Stimulated activated CD8-positive, alpha-beta memory T cell treated with anti-CD3 and anti-CD28 coated beads, Interleukin-15, amount 100 ng/mL, for 24 hours (primary cell): ENCODE measurements around the gene PHF21A.

Experiments
- DNase-seq: peaks from one replicate; pipeline ENCODE4 v3.0.0-alpha.2; 2020; ENCODE audit warnings: low read depth

The PHF21A gene

DNA sequence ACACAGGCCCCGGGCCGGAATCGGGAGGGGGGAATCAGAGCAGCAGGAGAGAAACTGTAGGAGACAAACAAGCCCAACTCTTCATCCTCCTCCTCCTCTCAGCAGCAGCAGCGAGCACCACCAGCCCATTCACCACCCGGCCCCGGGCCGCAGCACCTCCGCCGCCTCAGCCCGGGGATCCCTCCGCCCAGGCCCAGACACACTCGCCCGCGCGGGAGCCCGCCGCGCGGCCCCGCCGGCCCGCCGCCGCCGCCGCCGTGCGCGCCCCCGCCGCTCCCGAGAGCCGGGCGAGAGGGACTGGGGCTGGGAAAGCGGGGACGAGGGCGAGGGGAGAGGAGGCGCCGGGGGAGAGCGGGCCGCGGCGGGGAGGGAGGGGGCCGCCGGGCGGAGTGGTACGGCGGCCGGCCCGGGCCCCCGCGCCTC, at the start of gene PHF21A:
TSS of gene PHF21A (minus strand) at position 154 of the 423 bp plus-strand sequence. CDS start 37,235 bp downstream, outside the sequence.
- peak; percentile 69 for DNase-seq

DNA sequence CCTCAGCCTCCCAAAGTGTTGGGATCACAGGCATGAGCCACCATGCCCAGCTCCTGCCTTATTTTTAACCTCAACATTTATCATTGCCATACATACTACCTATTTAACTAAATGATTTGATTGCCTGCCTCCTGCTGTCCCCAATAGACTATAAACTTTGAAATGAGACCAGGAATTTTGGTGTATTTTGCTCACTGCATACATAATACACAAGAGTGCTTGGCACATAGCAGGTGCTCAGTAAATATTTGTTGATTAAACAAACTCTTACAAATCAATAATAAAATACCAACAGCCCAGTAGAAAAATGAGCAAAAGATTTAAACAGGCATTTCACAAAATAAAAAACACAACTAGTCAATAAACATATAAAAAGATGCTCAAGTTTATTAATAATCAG, 49.5 kb upstream of the PHF21A start:
- DNase-seq = no peak

DNA sequence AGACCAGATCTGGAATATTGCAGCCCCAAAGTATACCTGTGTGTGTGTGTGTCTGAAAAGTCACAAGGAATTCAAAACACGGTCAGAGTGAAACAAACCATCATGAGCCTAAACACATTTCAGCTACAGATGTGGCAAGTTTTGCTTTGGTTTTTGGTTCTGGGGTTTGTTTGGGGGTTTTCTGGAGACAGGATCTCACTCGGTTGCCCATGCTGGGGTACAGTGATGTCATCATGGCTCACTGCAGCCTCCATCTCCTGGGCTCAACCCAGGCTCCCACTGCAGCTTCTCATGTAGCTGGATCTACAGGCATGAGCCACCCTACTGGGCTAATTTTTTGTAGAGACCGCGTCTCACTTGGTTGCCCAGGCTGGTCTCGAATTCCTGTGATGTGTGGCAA, 41.4 kb upstream of the PHF21A start:
- DNase-seq = no peak

DNA sequence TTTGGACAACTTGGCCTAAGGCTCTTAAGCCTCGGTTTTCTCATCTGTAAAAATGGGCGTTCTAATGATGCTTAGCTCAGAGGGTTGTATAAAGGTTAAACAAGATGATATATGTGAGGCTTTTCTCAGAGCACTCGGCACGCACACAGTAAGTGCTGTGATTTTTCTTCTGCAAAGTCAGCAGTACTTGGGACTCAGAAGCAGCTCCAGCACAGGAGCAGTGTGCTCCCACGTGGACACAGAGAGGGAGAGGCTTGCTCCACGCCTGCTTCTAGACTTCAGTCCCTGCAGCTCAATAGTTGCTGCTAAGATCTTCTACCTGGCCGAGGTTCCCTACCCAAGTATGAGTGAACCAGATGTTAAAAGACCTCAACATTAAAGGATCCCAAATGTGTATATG, 39.9 kb upstream of the PHF21A start:
- no peak for DNase-seq

DNA sequence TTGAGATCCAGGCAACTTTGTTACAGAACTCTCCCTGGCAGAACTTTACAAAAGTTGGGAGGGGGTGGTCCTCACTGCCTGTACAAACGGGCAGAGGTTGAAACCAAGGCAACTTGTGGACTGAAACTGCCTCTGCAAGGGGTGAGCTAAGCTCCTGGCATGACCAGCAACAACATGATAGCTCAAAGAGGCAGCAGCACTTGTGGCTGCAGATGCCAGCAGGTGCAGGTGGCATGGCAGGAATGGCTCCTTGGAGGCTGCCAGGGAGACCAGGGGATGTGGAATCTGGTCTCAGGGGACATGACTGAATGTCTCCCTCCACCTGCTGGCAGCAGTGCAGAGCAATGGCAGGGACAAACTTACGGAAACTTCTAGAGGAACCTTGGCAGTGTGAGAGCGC, 38.8 kb upstream of the PHF21A start:
- DNase-seq = no peak

DNA sequence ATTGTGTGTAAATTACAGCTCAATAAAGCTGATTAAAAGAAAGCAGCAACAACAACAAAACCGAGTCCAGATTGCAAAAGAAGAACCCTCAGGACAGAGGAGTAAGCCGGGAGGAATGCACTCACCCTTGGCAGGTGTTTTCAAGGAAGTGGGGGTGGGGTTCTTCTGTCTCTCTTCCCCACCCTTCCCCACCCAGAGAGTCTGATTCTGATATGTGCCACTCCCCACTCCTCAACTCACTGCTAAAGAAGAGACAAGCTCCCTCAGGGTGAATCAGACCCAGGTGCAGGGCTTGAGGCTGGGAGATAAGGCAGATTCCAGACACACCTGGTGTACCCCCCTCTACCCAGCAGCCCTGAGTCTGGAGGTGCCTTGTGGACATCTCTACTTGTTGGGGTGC, 38.4 kb upstream of the PHF21A start:
- DNase-seq = no peak

DNA sequence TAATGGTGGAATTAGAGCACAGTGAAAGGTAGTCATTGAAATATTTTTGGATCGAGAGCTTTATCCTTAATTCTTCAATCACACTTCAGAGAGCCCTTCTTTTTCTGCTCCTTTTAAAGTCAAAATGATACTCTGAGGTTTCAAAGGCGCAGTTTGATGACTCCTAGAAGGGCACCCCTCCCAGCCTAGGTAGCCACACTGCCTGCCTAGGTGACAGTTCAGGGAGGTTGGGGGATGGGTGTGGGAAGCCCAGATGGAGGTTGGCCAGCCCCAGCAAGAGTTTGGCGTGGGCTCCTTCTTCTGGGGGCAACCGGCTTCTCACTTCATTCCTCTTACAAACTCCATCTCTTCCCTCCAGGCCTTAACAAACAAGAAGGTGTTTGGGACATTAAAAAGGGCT, 28.6 kb upstream of the PHF21A start:
- no peak for DNase-seq

DNA sequence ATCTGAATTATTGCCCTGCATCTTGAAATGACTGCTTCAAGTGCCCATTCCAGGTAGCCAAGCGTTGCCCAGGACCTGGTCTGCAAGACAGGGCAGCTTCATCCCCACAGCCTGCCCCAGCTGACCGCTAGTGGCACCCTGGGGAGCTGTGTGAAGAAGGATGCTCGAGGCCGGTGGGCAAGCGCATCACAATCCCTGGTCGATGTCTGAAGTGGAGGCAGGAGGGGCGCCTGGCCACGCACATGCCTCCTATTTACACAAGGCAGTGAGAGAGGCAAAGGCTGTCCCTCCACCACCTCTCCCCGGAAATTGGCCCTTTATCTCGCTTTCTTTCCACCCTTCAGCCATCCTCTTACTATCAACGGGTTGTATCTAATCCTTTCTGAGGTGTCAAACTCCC, 28.1 kb upstream of the PHF21A start:
- DNase-seq = no peak

DNA sequence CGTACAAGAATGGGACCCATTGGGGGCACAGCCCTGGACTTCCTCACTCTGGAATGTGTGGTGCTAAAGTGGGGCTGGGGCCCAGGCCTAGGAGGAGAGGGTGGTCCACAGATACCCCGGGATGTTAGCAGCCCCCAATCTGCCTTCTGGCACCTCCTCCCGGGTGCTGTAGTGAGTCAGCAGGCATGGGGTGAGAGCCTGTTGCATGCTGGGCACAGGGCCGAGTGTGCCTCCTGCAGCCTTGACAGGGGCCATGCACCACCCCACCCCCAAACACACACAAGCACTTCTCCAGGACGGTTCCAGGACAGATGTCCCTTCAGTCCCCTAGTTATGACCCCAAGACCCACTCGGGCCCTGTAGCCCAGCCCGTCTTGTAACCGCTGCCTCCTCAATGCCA, 23.5 kb upstream of the PHF21A start:
- DNase-seq = no peak

DNA sequence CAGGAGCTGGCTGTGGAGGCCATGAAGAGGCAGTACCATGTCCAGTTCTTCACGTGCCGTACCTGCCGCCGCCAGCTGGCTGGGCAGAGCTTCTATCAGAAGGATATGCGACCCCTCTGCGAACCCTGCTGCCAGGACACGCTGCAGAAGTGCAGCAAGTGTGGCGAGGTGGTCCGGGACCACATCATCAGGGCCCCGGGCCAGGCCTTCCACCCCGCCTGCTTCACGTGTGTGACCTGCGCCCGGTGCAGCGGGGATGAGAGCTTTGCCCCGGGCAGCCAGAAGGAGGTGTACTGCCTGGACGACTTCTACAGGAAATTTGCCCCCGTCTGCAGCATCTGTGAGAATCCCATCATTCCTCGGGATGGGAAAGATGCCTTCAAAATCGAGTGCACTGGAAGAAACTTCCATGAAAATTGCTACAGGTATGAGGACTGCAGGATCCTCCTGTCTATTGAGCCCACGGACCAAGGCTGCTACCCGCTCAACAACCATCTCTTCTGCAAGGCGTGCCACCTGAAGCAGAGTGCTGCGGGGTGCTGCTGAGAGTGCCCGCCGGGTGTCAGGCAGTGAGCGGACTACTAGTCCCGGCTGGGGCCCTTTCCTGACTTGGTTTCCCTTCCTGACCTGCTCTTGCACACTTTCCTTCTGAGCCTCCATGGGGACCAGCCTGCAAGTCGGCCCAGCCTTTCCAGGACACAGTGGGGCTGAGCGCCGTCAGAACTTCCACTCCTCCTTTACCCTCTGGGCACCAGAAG, 22.0 kb upstream of the PHF21A start:
- DNase-seq = no peak

DNA sequence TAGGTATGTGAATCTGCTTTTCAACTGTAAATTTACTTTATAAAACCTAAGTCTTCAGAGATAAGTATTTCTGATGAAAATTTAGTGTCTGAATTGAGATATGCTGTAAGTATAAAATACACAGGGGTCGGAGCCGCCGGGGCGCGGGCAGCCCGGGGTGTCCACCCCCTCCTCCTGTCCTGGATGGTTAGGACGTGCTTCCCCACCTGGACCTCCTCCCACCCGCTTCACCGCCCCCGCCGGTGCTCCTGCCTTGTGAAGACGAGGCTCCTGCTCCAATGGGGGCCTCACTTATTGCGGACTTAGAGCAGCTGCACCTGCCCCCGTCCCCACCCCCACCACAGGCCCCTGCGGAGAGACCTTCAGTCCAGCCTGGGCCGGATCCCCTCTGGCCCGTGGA, 21.3 kb upstream of the PHF21A start:
- no peak for DNase-seq

DNA sequence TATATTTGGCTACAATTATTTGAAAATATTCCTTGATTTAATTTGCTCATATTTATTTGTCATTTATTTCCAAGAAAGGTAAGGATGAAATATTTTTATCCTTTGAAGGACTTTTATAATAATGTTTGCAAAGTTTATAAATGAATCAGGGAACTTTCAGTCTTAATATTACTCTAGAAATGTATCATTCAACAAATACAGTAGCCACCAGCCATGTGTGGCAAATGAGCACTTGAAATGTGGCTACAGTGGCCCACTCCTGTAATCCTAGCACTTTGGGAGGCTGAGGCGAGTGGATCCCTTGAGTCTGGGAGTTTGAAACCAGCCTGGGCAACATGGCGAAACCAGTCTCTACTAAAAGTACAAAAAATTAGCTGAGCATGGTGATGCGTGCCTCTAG, 20.3 kb upstream of the PHF21A start:
- DNase-seq = no peak

DNA sequence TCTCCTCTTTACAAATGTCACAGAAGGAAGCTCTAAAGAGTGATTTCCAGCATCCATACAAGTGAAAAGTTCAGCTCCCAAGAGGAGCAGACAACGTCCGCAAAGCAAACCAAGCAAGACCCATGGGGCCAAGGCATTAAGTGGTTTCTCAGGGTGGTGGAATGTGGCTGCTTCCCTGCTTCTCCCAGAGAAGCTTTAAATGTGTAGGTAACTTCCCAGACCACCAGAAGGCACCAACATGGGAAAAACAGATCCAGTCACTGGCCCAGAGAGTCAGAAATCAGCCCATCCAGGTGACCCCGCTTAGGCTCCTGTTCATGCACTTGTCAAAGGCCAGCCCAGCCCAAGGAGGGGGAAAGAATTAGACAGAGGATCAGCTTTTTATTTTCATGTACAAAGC, 13.3 kb upstream of the PHF21A start:
- no peak for DNase-seq

DNA sequence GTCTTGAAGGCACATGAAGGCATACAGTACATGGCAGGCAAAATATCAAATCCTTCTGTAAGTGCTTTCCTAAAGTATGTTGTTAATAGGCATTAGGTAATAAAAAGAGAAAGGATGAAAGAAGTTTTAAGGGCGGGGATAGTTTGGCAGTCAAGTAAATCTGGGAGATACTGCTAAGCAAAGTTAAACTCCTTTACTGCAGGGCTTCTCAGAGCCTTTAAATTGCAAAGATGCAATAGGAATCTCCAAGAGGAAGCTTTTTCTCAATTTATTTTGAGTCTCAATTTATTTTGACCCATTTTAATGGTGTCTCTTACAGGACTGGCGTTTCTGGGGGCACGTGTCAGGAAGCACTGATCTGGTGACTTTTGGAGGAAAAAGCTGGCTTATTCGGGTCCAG, 12.8 kb upstream of the PHF21A start:
- DNase-seq = no peak

DNA sequence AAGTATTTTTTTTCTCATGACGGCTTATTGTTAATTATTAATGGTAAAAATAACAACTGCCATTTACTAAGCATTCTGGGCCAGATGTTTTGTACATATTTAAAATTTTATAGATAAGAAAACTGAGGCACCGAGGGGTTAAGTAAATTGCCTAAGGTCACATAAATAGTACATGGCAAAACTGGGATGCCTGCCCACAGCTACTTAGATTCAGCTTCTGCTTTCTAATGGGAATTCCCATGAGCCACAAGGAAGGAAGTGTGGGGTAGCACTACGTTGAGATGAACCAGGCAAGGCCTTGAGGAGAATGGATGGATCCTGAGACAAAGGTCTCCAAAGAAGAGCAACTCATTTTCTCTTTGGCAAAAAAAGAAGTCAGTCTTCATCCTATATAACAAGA, 11.9 kb upstream of the PHF21A start:
- no peak for DNase-seq

DNA sequence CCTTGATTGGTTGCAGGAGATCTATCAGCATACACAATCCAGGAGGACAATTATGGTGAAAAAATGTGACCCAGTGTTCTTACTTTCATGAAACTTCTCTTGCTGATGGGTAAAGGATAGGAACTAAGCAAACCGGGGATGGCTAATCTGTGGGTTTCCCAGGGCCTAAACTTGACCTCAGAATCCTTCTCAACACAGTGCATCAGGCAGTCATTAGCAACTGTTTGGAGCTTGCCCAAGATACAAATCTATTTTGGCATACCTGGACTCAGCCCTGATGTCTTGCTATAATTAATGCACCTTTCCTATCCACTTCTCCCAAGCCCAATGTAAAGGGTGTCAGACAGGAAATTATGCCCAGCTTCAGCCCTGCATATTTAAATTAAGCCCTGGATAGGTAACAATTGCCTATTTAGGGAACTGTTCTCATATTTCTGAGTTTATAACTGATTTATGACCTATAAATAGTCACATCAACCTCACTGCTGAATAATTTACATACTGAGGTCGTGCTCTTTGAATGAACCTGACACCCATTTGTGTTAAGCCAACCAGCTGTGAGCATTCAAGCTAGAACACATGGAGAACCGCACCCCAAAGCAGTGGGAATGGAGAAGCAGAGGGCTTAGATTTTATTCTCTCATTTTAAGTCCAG, 9.2 kb upstream of the PHF21A start:
- DNase-seq = no peak

DNA sequence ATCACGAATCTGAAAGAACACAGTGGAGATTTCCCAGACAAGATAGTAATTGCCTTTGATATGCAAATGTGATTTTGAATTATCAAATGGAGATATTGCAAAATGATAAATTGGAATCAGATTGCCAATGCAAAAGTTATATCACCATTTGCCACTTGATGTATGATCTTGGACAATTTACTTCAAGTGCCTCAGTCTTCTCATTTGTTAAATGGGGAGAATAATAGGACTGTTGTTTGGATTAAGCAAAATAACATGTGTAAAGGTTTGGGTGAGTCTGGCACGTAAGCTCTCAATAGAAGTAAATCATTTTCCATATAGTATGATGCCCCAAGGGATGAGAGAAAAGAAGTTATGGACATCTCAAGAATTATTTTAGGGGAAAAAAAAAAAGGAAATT, 7.9 kb upstream of the PHF21A start:
- no peak for DNase-seq

DNA sequence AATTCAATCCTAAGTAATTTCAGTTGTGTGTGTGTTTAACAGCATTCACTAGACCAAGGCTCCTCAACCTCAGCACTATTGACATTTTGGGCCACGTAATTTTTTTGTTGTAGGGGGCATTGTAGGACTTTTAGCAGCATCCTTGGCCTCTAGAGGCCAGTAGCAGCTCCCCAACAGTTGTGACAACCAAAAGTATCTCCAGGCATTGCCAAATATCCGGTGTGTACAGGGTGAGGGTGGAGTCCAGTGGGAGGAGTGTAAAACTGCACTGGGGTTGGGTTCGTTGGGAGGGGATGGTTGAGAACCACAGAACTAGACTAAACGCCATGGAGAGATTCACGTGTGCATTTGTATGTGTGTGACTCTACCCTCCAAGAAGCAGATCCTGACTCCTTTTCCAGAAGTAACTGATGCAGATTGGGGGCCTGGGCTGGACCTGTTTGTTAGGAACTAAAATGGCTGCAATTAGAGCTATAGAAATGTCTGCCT, 5.9 kb upstream of the PHF21A start:
- DNase-seq = no peak

DNA sequence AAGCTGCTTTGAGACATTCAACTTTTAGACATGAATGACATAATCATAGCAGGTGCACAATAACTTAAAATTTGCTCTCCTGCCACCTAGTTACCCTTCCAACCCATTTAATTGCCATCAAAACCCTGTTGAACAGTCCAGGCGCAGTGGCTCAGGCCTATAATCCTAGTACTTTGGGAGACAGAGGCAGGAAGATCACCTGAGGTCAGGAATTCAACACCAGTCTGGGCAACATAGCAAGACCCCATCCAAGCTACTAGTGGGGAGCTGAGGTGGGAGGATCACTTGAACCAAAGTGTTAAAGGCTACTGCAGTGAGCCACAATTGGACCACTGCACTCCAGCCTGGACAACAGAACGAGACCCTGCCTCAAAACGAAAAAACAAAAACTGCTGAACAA, 4.0 kb upstream of the PHF21A start:
- no peak for DNase-seq

DNA sequence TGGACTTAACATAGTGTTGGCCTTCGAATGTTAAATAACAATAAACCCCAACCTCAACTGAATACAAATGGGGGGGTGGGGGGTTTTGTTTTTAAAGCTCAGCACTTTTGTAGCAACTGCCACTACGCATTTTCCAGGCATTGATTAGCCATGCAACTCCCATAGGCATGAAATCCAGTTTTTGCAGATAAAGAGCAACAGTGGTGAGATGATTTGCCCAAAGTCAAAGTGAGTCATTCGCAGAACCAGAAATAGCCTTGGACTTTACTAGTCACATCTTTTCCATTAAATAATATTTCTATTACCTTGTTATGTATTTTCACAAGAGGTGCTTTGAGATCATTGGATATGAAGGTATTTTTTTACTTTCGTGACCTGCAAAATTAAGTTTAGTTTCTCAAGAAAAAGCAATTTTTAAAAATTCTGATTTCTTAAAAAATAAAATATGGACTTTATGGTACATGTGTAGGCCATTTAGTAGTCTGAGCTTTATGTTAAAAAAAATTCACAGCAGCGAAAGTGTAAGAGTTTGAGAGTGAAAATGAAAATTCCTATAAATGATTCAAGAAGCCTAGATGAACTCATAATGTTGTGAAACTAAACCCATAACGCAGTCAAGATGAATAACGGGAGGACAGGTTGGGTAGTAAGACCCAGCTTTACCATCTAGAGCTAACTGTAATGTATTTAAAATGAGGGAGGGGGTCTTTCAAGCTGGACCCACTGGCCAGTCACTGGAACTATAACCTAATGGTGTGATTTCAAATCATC, 1.9 kb upstream of the PHF21A start:
- DNase-seq = no peak

DNA sequence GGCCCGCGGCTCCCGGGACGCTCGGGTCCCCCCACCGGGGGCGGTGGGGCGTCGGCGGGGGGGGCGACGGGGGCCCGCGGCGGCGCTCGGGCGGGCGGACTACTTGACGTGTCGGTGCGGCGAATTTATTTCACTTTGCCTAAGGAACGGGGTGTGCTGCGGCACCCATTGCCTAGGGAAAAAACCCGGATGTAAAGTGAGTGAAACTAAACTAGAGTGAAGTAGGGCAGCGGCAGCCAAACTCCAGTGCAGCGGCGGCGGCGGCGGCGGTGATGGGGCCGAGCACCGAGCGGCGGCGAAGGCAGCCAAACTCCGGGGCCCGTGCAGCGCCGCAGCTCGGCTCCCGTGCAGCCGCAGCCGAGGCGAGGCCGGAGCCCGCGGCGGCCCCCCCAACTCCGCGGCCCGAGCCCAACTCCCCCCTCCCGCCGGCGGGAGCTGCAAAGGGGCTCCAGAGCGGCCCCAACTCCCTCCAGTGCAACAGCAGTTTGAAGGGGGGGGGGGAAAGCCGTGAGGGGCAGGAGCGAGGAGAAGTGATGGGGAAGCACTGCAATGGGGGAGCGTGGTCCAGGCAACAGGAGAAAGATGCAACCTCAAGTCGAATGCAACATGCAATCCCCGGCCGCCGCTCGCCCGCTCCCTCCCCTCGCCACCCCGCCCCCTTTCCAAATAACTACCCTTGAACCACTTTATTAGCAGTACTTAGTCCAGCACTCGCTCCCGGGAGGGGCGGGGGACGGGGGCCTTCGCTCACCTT, 647 bp upstream of the PHF21A start:
- DNase-seq = peak; percentile 44
